Activated CD8-positive, alpha-beta memory T cell treated with anti-CD3 and anti-CD28 coated beads for 48 hours (primary cell): ENCODE results near the gene RBFOX1.

Experiments
- DNase-seq, 3 experiments: peaks; one replicate each; pipeline ENCODE4 v3.0.0-alpha.2; 2020; ENCODE audit warnings: low read depth in 2 of 3, low spot score in 2 of 3

RBFOX1 gene

DNA sequence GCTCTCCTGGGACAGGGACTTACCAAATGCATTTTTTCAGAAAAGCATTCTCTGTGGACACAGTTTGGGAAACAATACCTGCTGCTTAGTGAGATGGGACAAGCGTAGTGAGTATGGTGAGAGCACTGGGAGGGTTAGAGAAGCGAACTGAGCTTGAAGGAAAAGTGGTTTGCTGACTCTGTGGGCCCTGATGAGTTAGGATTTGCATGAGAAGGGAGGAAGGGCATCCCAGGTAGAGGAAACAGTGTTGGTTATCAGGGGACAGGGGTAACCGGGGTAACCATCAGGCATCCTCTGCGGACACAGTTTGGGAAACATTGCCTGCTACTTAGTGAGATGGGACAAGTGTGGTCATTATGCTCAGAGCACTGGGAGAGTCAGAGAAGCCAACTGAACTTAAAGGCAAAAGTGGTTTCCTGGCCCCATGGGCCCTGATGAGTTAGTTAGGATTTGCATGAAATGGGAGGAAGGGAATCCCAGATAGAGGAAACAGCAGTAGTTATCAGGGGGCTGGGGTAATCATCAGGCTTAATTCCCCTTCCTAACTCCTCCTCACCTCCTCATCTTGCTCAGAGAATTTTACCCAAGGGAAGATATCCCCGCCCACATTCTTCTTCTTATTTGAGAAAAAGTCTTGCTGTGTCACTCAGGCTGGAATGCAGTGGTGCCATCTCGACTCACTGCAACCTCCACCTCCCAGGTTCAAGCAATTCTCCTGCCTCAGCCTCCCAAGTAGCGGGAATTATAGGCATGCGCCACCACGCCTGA lies 319.3 kb downstream of the RBFOX1 start:
- no peak for DNase-seq

DNA sequence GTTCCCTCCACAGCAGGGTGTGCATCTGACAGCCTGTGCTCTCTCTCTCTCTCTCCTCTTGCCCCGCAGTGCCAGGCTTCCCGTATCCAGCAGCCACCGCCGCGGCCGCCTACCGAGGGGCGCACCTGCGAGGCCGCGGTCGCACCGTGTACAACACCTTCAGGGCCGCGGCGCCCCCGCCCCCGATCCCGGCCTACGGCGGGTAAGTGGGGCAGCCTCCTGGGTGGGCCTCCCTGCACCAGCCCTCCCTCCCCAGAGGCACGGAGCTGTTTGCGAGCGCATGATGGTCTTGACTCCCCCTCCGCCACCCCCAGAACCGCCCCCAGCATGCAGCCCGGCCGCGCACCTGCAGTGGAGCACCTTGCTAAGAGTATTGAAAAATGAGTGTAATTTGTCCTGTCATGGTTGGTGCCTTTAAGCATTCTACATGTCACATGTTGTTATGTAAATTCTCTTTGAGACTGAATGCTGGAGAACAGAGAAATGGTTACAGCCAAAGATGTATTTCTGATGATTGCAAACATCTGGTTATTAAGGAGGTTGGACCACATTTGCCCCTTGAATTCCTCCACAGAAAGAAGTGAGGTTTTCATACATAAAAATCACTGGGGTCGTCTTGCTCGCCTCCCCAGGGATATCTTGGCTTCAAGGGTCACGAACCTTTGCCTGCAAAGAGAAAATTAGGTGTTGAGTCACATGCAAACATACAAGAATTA lies 321.3 kb downstream of the RBFOX1 start:
- DNase-seq, result no peak

DNA sequence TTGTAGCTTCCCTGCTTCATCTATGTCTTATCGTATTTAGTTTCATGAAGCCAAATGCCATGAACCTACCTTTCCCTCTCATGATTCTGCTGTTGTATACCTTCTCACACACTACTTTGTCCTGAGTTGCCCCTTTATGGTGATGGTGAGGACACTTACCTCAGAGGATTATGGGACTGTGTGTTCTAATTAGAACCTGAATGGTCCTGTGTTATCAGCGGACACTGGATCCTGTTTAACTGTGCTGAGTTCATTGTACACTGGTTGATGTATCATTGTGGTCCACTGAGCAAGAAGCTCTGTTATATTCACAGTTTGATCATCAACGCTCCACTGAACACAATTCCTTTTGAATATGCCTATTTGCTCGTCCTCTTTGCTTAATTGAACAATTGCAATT lies 343.0 kb downstream of the RBFOX1 start:
- no peak for DNase-seq

DNA sequence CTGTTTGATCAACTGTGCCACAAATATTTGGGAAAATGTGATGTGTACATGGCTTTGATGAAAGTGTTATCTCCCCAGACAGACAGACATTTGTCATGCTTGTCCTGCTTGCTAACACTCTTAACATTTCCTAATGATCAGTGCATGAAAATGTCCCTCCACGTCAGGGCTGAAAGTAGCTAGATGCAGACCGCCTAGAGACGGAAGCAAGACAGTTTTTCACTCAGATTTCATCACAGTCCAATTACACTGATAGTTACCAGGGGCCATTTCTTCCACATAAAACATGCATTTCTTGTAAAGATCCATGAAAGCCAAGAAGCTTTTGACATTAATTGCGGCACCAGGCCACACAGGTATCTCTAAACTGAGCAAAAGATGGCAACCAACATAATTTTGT lies 347.7 kb downstream of the RBFOX1 start:
- DNase-seq, result no peak

DNA sequence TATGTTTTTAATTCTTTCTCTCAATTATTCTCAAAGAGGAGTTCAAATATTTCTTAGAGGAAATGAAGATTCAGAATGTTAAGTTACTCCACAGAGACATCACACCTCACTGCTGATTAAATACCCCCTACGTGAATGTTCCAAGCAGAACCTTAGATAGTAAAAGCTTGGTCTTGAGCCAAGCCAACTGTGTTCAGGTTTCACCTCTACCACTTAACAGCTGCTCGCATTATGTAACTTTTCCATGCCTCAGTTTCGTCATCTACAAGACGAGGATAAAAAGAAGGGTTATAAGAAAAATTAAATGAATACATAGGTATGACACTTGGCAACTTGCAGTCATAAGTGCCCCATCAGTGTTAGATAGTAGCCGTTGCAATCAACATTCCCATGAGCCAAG lies 356.2 kb downstream of the RBFOX1 start:
- DNase-seq, result no peak

DNA sequence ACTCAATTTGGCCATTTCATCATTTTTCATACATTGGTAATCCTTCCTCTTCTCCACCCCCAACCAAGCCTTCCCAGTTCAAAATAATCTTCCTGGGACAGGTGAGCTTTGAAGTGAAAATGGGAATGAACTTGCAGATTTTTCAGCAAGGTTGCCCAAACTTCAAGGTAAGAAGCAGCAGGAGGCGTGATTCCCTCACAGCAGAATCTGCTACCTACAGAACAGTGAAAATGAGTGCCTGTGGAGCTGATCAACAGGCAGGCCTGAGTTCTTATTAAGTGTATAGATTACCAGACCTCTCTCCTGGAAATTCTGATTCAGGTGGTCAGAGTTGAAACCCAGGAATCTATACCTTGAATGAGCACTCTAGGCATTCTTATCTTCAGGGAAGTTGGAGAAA lies 356.6 kb downstream of the RBFOX1 start:
- no peak for DNase-seq

DNA sequence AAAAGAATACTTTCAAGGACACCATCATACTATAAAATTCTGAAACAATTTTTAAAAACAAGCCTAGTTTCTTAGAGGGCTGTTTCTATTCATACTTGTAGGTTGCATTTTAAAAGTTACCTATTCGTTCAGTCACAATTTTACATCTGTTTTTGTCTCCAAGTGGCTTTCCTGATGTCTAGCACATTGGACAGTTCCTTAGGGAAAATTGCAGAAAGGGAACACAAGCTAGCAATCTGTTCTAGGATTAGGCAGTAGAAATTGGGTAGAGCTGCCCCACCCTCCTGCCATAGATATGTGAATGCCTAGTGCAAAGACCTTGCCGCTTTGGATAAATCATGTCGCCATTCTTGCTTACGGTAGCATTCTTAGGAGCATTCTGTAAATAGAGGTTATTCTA lies 358.9 kb downstream of the RBFOX1 start:
- no peak for DNase-seq

DNA sequence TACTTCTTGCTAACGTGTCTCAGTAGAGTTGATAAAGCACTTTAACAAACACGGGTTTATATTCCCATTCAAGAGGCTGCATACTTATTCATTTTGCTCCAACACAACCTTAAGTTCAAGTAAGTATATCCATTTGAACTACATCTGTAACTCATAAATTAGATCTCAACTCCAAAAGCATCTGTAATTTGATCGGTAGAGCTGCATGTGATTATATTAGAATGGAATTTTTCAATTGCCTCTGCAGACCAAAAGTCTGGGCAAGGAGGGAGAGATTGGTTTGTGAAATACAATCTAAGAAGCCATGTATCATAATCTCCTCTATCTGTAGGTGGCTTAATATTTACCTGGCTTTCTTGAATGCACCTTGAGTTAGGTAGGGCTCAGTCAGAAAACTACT lies 371.0 kb downstream of the RBFOX1 start:
- no peak for DNase-seq

DNA sequence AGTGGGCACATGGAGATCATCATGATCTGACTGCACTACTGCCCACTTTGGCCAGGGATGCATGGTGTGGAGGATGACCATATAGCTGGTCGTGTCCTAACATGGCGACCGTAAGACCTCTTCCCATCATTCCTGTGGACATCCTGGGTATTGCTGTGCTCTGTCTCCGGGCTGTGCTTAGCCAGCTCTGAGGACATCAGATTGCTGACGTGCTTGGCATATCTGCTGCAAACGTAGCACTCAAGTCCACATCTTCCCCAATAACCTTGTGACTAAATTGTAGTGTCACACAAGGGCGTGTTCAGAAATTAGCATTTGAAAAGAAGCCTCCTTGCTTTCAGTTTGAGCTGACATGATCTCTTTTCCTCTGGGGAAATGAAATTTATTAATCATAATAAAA lies 373.2 kb downstream of the RBFOX1 start:
- no peak for DNase-seq

DNA sequence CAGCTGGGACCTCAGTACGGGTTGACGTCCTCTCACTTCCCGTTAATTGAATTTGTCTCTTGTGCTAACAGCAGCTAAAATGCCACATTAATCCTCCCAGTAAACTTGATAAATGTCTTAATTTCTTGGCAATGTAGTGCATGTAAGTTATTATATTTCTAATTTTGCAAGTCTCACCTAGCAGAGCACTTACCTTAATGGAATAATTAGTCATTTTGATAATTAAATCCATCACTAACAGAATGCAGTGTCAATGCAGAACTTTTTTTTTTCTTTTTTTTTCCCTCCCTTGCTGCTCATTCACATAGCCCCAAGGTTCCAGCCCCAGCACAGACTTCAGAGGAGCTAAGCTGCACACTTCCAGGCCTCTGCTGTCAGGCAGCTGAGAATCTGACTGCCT lies 376.5 kb downstream of the RBFOX1 start:
- DNase-seq, result no peak

DNA sequence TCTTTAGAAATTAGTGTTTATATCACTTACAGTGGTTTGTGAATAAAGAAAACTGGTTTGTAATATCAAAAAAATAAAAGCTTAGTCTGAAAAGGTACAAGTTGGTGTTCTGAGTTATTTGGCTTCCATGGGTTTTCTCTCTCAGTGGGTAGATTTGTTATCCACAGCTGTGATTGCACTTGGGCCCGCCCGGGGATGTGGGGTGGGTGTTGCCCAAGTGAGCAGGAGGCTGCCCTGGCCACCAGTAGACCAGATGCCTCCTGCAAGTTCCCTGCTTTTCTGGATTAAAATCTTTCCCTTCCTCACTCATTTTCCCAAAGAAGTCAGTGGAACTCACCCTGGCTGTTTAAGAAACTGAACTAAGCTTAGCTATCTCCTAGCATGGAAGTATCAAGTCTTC lies 380.6 kb downstream of the RBFOX1 start:
- no peak for DNase-seq

DNA sequence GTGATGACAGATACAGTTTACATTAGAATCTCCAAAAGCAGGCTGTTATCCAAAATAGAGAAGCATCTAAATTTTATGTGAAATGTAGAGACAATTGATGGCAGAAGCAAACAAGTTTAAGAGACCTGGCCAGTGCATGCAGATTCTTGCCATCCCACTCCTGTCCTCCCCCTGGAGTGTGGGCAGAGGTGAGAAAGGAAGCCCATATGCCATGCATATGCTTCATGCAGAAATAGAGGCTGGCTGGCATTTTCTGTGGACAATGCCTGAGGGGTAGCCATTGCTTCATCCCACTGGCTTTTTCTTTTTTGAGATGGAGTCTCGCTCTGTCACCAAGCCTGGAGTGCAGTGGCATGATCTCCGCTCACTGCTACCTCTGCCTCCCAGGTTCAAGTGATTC lies 382.1 kb downstream of the RBFOX1 start:
- no peak for DNase-seq

DNA sequence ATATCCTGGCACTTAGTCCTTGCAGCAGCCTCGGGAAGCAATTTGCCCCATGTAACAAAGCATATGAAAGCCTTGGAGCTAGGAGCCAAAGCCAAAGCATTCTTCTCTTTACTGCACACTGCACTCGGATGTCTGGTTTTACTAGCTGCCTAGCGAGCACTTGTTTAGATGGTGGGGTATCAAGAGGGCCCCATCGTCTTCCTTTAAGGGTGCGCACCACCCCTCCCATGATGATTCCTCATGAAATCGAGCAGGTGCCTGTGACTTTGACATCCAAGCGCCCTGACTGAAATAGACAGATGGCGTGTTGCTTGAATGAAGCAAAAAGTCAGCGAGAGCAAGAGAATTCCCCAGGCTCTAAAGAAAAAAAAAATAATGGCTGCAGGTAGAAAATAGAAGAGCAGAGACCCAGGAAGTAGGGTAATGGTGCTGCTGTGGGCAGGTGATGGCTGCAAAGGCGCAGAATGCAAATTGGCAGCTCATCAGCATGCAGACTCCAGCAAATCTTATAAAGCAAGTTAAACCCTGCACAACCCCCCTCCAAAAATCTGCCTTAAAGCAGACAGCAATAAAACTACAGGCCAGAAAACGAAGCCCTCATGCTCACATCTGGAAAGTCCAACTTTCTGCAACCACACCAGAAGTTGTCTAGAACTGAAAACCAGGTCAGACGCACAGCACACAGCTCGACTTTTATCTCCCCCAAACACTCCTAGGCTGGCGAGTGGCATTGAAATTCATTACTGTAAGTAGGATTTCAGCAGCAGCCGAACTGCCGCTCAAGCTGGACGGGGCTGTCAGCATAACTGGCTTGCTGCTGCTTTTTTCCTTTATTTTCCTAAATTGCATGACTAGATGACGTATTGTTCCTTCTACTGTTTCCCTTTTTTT lies 384.3 kb downstream of the RBFOX1 start:
- no peak for DNase-seq

DNA sequence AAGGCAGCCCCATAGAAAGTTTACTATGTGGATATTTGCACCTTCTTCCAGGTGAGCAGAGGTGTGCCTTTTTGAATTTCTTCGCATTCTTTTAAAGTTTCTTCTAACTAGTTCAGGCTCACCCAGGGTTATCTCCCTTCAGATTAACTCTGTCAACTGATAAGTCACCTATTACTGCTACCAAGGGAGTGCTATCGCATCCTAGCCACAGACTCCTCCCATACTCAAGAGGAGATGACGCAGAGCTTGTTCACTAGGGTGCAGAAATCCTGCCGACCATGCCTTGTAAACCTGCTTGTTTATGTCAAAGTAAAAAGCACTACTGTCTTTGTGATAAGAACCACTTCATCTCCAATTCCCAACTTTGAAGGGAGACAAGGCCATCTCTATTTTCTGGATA lies 390.1 kb downstream of the RBFOX1 start:
- DNase-seq, result no peak

DNA sequence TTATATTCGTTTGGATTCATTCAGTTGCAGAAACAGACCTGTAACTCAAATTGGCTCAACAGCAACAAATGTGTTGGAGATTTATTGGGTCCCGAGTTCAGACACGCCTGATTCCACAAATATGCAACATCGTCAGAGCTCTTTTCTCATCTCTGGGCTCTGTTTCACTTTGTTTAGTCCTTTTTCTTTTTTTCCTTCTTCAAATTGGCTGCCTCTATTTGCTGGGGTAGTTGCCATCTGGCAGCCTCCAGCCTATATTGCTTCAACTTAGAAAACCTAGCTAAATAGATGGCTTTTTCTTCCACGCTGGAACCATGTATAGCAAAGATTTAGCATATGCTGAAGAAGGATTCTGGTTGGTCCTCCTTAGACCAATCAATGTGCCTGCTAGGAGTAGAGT lies 398.5 kb downstream of the RBFOX1 start:
- no peak for DNase-seq

DNA sequence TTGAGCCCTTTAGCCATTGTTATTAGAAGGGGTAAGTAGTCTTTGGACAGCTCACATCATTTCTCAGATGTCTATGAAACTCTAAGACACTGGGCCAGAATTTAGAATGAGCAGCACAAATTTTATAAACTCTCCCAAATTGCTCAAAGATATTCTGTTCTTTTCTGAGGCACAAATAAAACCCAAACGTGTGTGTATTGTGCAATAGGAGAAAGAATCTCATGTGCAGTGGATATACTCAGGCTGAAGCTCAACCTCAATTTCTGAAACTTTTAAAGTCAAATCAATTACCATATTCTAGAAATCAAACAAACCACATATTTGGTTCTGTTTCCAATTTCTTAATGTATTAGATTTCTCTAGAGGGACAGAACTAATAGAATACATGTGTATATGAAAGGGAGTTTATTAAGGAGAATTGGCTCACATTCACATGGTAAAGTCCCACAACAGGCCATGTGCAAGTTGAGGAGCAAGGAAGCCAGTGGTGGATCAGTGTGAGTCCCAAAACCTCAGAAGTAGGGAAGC lies 403.6 kb downstream of the RBFOX1 start:
- no peak for DNase-seq

DNA sequence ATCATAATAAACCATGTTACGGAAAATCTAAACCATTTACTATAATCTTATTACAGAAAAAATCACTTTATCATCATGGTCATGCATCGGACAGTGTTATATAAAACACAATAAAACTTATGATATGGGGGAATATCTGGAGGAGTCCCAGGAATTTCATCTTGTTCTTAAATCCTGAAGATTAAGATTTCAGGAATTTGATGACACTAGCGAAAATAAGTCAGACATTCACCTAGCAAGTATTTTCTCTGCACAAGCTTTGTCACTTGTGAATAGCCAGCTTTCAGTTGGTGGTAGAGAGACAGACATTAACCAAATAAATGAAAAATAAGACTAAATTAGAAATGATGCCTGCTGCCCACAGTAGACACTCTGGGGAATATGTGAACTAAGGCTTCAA lies 410.0 kb downstream of the RBFOX1 start:
- DNase-seq, result no peak

DNA sequence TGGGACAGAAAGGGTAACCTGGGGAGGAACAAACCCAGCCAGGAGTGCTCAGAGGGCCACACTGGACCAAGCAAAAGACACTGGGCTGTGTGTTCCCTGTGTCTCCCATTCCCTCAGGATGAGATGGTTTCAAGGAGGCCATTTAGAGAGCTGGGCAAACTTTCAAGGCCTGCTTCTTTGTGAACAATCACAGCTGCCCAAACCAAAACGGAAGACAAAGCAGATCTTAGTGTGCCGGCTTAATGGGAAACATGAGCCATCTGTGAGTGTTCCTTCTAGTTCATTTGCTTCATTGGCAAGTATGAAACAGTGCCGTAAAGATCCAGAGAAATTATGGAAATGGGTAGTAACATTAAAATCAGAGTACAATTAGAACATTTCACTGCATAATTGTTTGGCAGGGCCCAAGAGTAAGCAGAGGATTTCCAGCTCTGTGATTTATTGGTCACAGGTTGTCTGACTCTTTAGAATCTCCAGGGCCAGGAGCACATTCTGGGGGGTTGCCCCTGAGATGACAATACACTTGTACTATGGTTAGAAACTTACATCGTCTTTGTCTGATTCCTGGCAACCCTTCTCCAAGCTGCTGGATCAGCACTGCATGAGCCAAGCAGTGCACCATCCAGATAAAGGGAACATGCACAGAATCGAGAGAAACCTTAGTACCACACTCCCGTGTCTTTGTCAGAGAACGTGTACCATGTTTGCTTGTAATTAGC lies 412.1 kb downstream of the RBFOX1 start:
- DNase-seq, result no peak

DNA sequence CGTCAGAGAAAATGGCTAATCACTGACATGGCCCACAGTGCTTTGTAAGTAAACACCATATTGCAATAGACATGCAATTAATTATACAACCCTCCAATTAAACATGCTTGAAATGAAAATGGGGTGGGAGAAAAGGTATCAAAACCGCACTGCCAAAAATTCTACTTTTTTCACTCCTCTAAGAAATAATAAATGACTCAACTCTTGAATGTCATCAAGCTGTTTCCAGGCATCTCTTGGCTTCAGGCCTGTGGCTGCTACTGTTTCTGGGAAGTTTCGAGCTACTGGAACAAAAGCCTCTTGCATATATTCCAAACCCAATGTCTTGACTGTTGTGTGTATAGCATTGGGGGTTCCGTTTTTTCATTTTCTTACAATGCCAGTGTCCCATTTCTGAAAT lies 412.6 kb downstream of the RBFOX1 start:
- no peak for DNase-seq

DNA sequence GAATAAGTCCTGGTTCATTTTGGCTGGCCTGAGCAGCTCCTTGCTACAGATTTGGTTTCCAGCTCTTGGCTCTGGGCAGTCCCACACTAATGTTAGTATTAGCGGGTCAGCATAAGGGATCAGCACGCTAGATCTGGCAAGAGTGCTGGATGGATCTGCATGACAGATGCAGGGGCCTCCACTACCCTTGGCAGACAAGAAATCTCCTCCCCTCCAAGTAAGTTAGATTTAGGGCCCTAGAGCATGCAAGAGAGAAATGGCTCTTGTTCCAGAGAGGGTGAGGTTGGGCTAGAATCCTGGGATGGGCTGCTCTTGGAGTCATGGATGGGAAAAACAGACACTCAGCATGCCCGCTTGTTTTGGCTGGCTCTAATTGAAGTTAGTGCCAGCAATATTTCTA lies 414.3 kb downstream of the RBFOX1 start:
- DNase-seq, result no peak

DNA sequence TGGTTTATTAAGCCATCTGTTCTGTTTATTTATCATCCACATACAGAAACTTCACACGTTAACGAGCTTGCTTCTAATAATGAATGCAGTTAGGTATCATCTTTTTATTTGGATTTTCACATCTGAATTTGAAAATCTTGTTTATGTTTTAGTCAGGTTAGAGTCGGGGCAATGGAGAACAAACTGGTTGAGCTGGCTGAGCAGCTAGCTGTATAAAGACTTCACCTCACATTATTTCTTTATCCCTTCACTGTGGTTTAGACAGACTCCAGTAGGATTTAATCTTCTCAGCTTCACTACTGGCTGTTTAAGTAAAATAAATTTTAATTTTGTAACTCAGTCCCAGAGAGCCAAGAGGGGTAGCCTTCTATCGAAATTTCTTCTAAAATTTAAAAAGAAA lies 415.9 kb downstream of the RBFOX1 start:
- DNase-seq, result no peak
